Spinal cord (tissue), 10 donors: ENCODE measurements around the gene PARD3. TPM values are rescaled to one million over a fixed set of nuclear protein-coding genes. Genes with fewer than 3 reads are reported as not detected.

ENCODE experiments used
- DNase-seq, 6 donors: peaks; one replicate each; pipeline versions ENCODE4 v3.0.0 to v3.0.0-alpha.2; 2013 to 2015; ENCODE audit warnings: low spot score in 6 of 6, low read depth in 4 of 6
- H3K27ac ChIP-seq: one replicate; pipeline ENCODE4 v1.5.1; 2013; ENCODE audit warnings: low read depth, low read length, control low read depth
- H3K27me3 ChIP-seq: one replicate; pipeline ENCODE4 v1.6.1; 2013; ENCODE audit warnings: low read length; ENCODE audit not compliant: control insufficient read depth, insufficient read depth
- H3K36me3 ChIP-seq: one replicate; pipeline ENCODE4 v1.6.1; 2013; ENCODE audit warnings: low read length; ENCODE audit not compliant: control insufficient read depth, insufficient read depth
- H3K4me1 ChIP-seq: one replicate; pipeline ENCODE4 v1.6.1; 2013; ENCODE audit warnings: low read length; ENCODE audit not compliant: control insufficient read depth, insufficient read depth
- H3K4me3 ChIP-seq: one replicate; pipeline ENCODE4 v1.5.1; 2013; ENCODE audit warnings: low read depth, low read length, control low read depth
- H3K9me3 ChIP-seq: one replicate; pipeline ENCODE4 v1.6.1; 2013; ENCODE audit warnings: low read length; ENCODE audit not compliant: control insufficient read depth, insufficient read depth
- WGBS: methylation state at CpG from one replicate; pipeline ENCODE4 v1.1.5; 2013; ENCODE audit warnings: missing lambda C conversion rate; ENCODE audit not compliant: insufficient coverage; 5-methylcytosine and 5-hydroxymethylcytosine counted together
- polyA plus RNA-seq, 2 donors: library from polyadenylated mRNA; unstranded; fragments of 120-200 nt; gene quantifications; one replicate each; pipeline ENCODE4 v1.2.1, GENCODE V29; 2013; ENCODE audit not compliant: insufficient read length in 2 of 2
- total RNA-seq, 2 donors: library from RNA; depleted of rRNA in 1 of 2; stranded (reverse); fragments of 120-200 nt in 1 of 2; fragments of >200 nt in 1 of 2; gene quantifications; one replicate each; pipeline versions ENCODE4 v1.2.3 to v1.2.4, GENCODE V29; 2013 to 2014
- donor health status: healthy.

The PARD3 gene
- total and polyA plus RNA-seq, 4 donors, result 29.5 to 94.3 (median 47.1) TPM

DNA sequence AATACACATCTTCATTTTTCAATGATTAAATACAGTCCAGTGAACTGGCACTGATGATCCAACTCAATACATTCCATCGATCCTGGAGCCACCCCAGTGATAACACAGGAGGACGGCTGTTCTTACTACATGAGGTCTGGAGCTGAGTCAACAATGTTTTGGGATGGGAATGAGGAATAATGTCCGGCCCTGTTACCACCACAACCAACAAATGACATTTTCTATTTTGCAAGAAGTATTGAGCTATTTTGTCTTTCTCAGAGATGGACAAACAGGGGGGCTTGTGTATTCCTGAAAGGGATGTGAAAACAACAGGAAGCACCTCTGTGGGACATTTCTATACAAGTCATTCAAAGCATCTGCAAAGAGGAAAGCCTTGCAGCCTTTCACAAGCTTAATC is 249.2 kb downstream of the PARD3 start:
- Histone ChIP-seq H3K36me3 (no peaks in the 10 kb centered on the region), H3K27me3 (no peaks in the 10 kb centered on the region), H3K4me1 (no peaks in the 10 kb centered on the region), H3K4me3 (no peak overlapping the region), H3K27ac (no peak overlapping the region), H3K9me3 (no peaks in the 10 kb centered on the region)
- WGBS, result no CpG with 5 or more reads among the region's 3 CpGs
- no peak for DNase-seq

DNA sequence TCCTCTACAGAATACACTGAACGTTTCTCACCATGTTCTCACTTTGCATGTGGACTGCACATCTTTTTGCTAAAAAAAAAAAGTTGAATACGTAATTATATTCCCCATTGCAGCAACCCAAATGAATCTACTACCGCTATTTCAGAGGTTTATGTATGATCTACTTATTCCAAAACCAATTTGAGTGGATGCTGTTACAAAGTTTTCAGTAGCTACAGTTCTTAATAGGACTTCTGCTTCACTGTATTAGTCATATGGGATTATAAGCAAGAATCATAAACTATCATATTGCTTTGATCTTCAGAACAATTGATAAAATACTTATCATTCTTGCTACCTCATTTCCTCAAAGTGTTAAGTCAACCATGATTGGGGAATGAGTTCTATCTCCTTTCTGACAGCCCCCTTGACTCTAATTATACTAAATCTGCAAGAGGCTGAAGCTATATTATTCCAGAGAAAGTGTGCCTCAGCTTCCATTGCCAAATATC is 257.0 kb downstream of the PARD3 start:
- DNase-seq, result peak in 1 of 6 donors; percentile 52
- Histone ChIP-seq H3K36me3 (no peaks in the 10 kb centered on the region), H3K27me3 (no peaks in the 10 kb centered on the region), H3K9me3 (no peaks in the 10 kb centered on the region), H3K27ac (no peak overlapping the region), H3K4me3 (no peak overlapping the region), H3K4me1 (no peaks in the 10 kb centered on the region)
- WGBS, result no CpG with 5 or more reads among the region's 3 CpGs

DNA sequence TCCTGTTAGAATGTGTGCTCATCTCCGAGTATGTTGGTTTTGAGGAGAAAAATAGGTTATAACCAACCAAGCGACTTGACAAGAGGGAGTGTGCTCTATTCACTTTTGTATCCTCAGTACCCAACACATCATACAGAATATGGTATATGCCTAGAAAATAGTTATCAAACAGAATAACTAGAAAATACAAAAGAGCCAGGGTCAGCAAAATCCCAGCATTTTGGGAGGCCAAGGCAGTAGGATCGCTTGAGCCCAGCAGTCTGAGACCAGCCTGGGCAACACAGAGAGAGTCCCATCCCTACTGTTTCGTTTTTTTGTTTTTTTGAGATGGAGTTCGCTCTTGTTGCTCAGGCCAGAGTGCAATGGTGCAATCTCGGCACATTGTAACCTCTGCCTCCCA is 257.9 kb downstream of the PARD3 start:
- no peak for DNase-seq
- Histone ChIP-seq H3K4me3 (no peak overlapping the region), H3K27ac (no peak overlapping the region), H3K36me3 (no peaks in the 10 kb centered on the region), H3K27me3 (no peaks in the 10 kb centered on the region), H3K9me3 (no peaks in the 10 kb centered on the region), H3K4me1 (no peaks in the 10 kb centered on the region)
- 100% methylated on average over 4 of the region's 6 CpGs for WGBS

DNA sequence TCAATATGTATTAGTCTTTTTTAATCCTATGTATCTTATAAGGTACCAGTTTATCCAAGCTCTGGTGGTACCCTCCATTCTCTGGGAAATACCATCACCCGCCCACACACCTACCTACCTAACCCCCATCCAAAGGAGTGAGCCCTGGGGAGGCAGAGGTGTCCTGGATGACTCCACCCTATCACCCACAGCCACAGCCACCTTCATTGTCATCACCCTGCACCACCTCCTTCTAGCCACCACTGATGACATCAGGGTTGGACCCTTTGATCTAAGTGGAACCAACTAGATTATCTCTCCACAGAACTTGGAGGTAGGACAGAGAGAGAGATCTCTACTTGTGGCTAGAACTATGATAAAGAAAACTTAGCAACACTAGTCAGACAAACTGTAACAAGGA is 259.4 kb downstream of the PARD3 start:
- no peaks in the 10 kb centered on the region for H3K9me3 ChIP-seq
- DNase-seq, result no peak
- no peaks in the 10 kb centered on the region for H3K27me3 ChIP-seq
- H3K36me3 ChIP-seq, result no peaks in the 10 kb centered on the region
- H3K27ac ChIP-seq, result no peak overlapping the region
- no peak overlapping the region for H3K4me3 ChIP-seq
- no CpG with 5 or more reads among the region's 1 CpG for whole genome bisulfite sequencing
- H3K4me1 ChIP-seq, result no peaks in the 10 kb centered on the region

DNA sequence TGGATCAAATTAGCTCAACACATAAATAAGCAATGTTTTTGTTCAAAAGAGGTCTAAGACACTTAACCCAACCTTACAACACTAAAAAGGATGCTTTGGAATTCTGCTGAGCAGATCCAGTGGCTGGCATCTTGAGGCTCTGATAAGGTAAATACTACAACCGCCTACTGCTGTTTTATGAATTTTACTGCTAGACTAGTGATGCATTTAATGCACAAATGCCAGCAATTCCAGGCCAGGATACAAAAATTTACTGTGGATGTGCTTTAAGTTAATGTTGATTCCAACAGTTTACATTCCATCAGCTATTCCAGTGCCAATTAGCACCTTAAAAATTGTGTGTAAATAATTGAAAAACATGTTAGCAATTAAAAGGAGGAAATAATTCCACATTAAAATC is 261.3 kb downstream of the PARD3 start:
- DNase-seq, result peak in 1 of 6 donors; percentile 54
- H3K36me3 ChIP-seq, result no peaks in the 10 kb centered on the region
- no peaks in the 10 kb centered on the region for H3K27me3 ChIP-seq
- no peak overlapping the region for H3K4me3 ChIP-seq
- no peak overlapping the region for H3K27ac ChIP-seq
- H3K4me1 ChIP-seq, result peaks cover 2% of the 10 kb centered on the region
- WGBS, result no CpG with 5 or more reads among the region's 1 CpG
- H3K9me3 ChIP-seq, result no peaks in the 10 kb centered on the region

DNA sequence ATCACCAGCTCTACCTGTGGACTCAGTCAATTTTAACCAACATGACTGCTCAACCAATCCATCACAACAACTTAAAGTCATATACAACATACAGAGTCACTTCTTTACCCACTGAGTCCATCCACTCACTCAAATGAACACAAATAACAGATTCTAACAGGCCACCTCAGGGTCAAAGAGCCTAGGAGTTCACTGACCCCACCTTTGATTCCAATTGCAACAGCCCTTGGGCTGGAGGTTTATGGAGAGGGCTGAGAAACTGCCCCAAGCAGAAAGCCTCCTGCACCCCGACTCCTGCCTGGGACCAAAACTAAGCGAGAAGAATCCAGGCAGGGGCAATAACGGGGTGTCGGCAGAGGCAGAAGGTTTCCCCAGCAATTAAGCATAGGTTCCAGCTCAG is 263.8 kb downstream of the PARD3 start:
- peaks cover 2% of the 10 kb centered on the region for H3K4me1 ChIP-seq
- no peaks in the 10 kb centered on the region for H3K9me3 ChIP-seq
- H3K4me3 ChIP-seq, result no peak overlapping the region
- 100% methylated on average over 4 of the region's 4 CpGs for WGBS
- no peak for DNase-seq
- no peaks in the 10 kb centered on the region for H3K27me3 ChIP-seq
- no peaks in the 10 kb centered on the region for H3K36me3 ChIP-seq
- H3K27ac ChIP-seq, result no peak overlapping the region

DNA sequence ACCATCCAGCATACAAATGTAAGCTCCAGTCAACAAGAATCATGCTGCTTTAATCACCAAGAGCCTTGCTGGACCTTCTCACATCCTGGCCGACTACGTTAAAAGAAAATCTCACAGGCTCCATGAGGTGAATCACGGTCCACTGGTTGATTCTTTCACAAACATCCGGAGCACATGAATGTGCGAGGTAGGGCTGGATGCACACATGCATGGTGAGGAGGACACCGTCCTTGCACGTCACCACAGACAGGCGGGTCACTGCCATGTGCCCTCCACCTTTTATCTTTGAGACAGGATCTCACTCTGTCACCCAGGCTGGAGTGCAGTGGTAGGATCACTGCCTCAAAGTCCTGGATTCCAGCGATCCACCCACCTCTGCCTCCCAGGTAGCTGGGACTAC is 265.1 kb downstream of the PARD3 start:
- no peak overlapping the region for H3K4me3 ChIP-seq
- H3K4me1 ChIP-seq, result peaks cover 2% of the 10 kb centered on the region
- DNase-seq, result no peak
- no peaks in the 10 kb centered on the region for H3K9me3 ChIP-seq
- no peaks in the 10 kb centered on the region for H3K36me3 ChIP-seq
- WGBS, result 95% methylated on average over 9 of the region's 9 CpGs
- H3K27ac ChIP-seq, result no peak overlapping the region
- no peaks in the 10 kb centered on the region for H3K27me3 ChIP-seq

DNA sequence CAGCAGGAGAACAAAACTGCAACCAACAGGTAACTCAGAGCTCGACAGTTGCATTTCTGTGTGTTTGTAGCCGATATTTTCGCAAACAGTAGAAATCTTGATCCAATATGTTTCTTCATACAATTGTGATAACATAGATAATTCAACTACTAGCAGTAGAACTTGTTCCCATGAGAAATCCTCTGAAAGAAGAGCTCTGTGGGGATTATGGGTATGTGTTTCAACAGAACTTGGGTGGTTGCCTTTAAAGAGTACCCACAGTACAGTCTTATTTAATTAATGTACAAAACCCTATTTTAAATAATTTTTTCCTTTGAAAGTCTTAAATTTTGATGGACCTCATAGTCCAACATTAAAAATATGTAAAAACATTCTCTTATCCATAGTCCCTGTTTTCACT is 266.1 kb downstream of the PARD3 start:
- DNase-seq, result no peak
- no peaks in the 10 kb centered on the region for H3K9me3 ChIP-seq
- H3K36me3 ChIP-seq, result no peaks in the 10 kb centered on the region
- no peak overlapping the region for H3K4me3 ChIP-seq
- no peaks in the 10 kb centered on the region for H3K27me3 ChIP-seq
- no CpG with 5 or more reads among the region's 3 CpGs for WGBS
- no peak overlapping the region for H3K27ac ChIP-seq
- H3K4me1 ChIP-seq, result peaks cover 2% of the 10 kb centered on the region

DNA sequence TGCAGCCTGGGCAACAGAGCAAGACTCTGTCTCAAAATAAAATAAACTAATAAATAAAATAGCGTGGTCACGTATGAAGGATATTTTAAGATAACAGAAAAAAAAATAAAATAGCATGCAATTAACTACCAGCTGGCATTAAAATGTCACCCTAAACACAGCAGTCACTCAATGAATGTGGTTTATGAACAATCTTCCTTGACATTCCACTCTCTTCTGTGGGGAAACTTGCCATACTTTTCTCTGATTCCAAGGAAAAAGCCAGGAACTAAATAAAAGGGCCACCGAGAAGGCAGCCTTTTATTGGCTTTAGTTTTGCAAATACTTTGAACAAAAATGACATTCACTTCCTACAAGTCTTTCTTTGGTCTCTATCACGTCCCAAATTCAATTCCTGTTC is 266.6 kb downstream of the PARD3 start:
- peaks cover 2% of the 10 kb centered on the region for H3K4me1 ChIP-seq
- DNase-seq, result no peak
- H3K4me3 ChIP-seq, result no peak overlapping the region
- no peak overlapping the region for H3K27ac ChIP-seq
- H3K27me3 ChIP-seq, result no peaks in the 10 kb centered on the region
- WGBS, result 66% methylated on average over 2 of the region's 4 CpGs
- H3K9me3 ChIP-seq, result no peaks in the 10 kb centered on the region
- no peaks in the 10 kb centered on the region for H3K36me3 ChIP-seq

DNA sequence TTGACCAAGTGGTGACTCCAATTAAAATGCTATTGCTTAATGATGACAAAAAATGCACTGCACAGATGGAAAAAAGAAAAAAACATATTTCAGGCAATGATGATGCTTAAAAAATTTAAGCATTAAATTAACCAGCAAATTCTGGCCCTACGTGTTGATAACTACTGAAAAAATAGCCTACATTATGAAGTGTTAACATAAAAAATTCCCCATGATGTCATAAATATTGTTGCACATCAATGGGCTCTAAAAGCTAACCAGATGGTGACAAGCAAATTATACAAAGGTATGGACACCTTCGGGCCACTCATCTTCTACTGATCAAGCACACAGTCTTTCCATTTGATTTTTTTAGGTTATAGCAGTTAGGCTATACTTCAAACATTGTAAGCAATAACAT is 267.4 kb downstream of the PARD3 start:
- Histone ChIP-seq H3K36me3 (no peaks in the 10 kb centered on the region), H3K27me3 (no peaks in the 10 kb centered on the region), H3K9me3 (no peaks in the 10 kb centered on the region), H3K27ac (no peak overlapping the region), H3K4me1 (peaks cover 2% of the 10 kb centered on the region), H3K4me3 (no peak overlapping the region)
- no peak for DNase-seq
- no CpG with 5 or more reads among the region's 2 CpGs for WGBS
